Muscle layer of colon (tissue), 2 donors: Measurements from ENCODE around the gene AREG.

ENCODE experiments used
- H3K27ac ChIP-seq: one replicate; pipeline ENCODE4 v1.7.0; 2013; ENCODE audit warnings: low read depth, mild to moderate bottlenecking, low read length, moderate library complexity
- H3K27me3 ChIP-seq, 2 donors: one replicate each; pipeline ENCODE4 v1.7.0; 2013; ENCODE audit warnings: low read length in 2 of 2, mild to moderate bottlenecking in 2 of 2; ENCODE audit not compliant: insufficient read depth in 2 of 2, control insufficient read depth in 1 of 2
- H3K36me3 ChIP-seq: one replicate; pipeline ENCODE4 v1.7.0; 2013; ENCODE audit warnings: mild to moderate bottlenecking, low read length; ENCODE audit not compliant: insufficient read depth
- H3K4me1 ChIP-seq: one replicate; pipeline ENCODE4 v1.7.0; 2013; ENCODE audit warnings: mild to moderate bottlenecking, low read length; ENCODE audit not compliant: insufficient read depth
- H3K4me3 ChIP-seq, 2 donors: one replicate each; pipeline ENCODE4 v1.7.0; 2013; ENCODE audit warnings: low read length in 2 of 2, low read depth in 1 of 2, mild to moderate bottlenecking in 1 of 2, moderate library complexity in 1 of 2
- H3K9ac ChIP-seq: one replicate; pipeline ENCODE4 v1.7.0; 2013; ENCODE audit warnings: low read length
- H3K9me3 ChIP-seq: one replicate; pipeline ENCODE4 v1.7.0; 2013; ENCODE audit warnings: mild to moderate bottlenecking, low read length
- donor health status: abdominal sarcoma.
- donor health status: Adenocarcinoma of cecum.

Gene AREG

DNA sequence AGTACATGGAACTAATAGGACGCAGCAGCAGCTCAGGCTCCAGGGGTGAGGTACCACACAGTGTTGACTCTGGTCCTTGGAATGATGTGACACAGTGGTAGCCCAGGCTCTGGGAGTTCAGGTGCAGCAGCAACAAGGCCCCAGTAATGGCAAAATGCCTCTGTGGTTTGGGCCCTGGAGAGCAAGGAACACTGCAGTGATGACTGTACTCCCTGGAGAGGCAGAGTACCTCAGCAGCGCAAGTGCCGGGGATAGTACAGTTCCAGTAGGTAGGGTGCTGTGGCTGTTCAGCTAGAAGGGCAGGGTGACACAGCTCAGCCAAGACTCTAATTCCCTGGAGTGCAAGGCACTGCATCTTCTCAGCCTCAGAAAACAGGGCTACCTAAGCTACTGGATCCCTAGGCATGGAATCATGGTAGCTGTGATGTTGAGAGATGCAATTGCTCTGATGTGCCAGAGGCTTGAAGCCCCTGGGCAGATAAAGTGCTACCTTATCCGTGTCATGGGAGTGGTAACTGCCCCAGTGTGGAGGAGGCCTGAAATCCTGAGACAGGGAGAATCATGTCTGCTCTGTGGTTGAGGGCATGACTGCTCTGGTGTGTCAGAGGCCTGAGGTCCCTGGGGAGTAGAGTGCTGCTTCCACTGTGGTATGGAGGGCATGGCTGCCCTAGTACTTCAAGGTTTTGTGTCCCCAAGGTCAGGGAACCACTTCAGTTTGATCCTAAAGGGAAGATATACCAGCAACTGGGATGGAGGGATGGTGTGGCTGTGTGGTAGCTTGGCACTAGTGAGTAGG is 55.2 kb downstream of the AREG start:
- no peak overlapping the region for H3K9ac ChIP-seq
- H3K27me3 ChIP-seq, result no peaks in the 10 kb centered on the region
- no peak overlapping the region for H3K27ac ChIP-seq
- no peaks in the 10 kb centered on the region for H3K36me3 ChIP-seq
- H3K9me3 ChIP-seq, result no peaks in the 10 kb centered on the region
- H3K4me1 ChIP-seq, result no peaks in the 10 kb centered on the region
- no peak overlapping the region for H3K4me3 ChIP-seq

DNA sequence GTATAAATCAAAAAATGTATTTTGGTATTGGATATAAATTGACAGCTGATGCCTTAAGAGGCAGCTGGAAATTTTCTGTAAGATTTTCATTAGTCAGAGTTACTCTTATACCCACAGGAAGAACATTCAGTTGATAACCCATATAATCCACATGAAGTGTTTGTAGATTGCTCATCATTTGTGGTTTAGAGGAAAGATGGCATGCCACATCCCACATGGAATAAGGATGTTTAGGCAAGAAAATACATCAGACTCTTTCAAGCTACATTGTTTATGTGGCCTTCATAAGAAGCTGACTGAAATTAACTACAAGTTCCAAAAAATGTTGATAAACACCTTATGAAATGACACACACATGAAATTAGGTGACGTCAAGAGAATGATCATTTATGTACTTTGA is 56.6 kb downstream of the AREG start:
- Histone ChIP-seq H3K36me3 (no peaks in the 10 kb centered on the region), H3K9ac (no peak overlapping the region), H3K4me1 (no peaks in the 10 kb centered on the region), H3K27ac (no peak overlapping the region), H3K27me3 (no peaks in the 10 kb centered on the region), H3K9me3 (no peaks in the 10 kb centered on the region), H3K4me3 (no peak overlapping the region)

DNA sequence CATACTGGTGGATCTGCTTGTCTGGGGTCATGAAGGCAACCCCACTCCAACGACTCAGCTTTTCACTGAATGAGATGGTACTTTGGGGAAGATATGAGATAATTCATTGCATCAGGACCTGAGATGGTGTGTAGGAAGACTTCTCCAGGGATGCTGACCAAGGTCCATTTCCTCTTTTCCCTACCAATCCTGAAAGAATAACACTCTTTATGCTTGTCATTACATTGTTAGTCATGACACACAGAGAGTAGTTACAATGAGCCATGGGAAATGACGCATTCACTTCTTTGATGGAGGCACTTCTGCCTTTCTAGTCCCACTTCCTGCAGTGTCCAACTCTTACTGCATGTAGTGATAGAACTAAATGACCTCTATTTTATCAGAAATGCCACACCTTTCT is 58.6 kb downstream of the AREG start:
- no peaks in the 10 kb centered on the region for H3K36me3 ChIP-seq
- H3K27ac ChIP-seq, result no peak overlapping the region
- no peak overlapping the region for H3K9ac ChIP-seq
- H3K9me3 ChIP-seq, result no peaks in the 10 kb centered on the region
- H3K27me3 ChIP-seq, result no peaks in the 10 kb centered on the region
- H3K4me1 ChIP-seq, result no peaks in the 10 kb centered on the region
- H3K4me3 ChIP-seq, result no peak overlapping the region

DNA sequence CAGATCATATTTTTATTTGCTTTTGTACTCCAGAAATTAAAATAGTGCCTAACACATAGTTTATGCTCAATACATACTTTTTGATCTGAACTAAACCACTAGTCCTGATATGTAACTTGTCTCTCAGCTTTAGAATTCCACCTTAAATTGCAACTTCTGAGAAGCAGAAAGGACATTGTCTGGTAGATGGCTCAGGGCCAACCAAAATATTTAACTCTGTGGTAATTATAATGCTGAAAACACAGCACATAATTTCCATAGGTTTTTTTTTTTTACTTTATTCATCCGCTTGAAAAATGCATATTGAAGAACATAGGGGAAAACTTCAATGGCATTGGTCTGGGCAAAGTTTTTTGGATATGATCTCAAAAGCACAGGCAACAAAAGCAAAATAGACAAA is 59.3 kb downstream of the AREG start:
- H3K4me3 ChIP-seq, result no peak overlapping the region
- H3K27me3 ChIP-seq, result no peaks in the 10 kb centered on the region
- no peaks in the 10 kb centered on the region for H3K4me1 ChIP-seq
- no peak overlapping the region for H3K9ac ChIP-seq
- no peaks in the 10 kb centered on the region for H3K36me3 ChIP-seq
- no peaks in the 10 kb centered on the region for H3K9me3 ChIP-seq
- no peak overlapping the region for H3K27ac ChIP-seq
